ENCODE results near the gene SFXN5. TPM values are rescaled to one million over a fixed set of nuclear protein-coding genes. Genes with fewer than 3 reads are reported as not detected.

SFXN5 gene
- total and polyA plus RNA-seq, 2 donors (not counting 3 experiments of a cell fraction or from before 2014, with no cell fraction given): 18.7 to 28.6 TPM

DNA sequence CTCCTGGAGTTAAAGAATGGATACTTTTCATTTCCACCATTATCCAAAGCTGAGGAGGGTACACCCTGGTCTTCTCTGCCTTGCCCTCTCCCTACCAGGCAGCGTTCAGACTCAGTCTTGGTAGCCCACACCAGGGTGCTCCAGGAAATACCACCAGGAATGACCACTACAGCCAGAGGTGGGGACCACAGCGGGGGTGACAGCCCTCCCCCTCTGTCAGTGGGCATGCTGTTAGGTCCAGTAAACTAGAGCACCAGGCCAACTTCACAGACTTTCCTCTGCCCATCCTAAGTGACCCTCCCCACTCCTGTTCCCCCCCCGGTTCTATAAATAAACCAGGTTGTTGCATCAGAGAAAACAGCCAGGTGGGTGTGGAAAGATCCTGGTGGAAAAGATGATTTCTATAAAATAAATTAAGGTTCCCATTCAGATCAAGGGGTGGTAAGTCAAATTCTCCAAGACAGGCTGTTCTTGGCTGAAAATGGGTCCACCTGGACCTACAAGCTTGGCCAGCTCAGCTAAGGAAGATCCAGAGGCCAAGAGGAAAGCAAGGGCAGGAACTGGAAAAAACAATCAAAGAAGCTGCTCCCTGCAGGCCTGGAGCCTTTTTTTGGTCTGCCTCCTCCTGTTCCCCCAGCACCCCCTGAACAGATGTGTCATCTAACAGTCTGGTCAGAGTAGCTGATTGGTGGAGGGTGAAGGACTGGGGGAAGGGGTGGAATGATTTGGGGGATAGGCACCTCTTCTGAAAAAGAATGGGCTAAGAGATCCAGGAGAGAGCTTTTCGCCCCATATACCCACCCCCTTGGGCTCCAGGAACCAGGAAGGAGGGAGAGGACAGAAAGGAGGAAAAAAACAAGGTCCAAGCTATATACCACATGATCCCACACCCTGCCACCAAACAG, 38.9 kb upstream of the SFXN5 start:
- intact Hi-C loops (cut with micrococcal nuclease) (loop anchor here (1.0 to 2.0 kb wide), 3 partner anchors 24 to 46 kb away; no protein-coding TSS in a partner anchor), dilution Hi-C loops (cut with MboI; ENCODE audit: extremely low pct_ligation_motif_present, low sequenced_read_pairs) (no loop called here)
- Histone ChIP-seq H3K27ac (ENCODE audit: insufficient read depth, low read depth, low read length) (peak overlapping the region; percentile 60), H3K9me3 (replicated peaks; ENCODE audit: control insufficient read depth, insufficient read depth, low read length) (no peaks in the 10 kb centered on the region), H3K79me2 (ENCODE audit: control insufficient read depth, insufficient read depth, low read length) (peaks cover 61% of the 10 kb centered on the region), H2AFZ (ENCODE audit: low read depth, low read length) (no peak overlapping the region), H3K4me2 (ENCODE audit: insufficient read depth, low read length) (peak overlapping the region; percentile 79), H3K36me3 (ENCODE audit: control insufficient read depth in 2 of 2, extremely low read depth in 1 of 2, insufficient read depth in 2 of 2, low read length in 2 of 2) (peaks cover 0 to 4% of the 10 kb centered on the region in 2 experiments), H3K9me1 (replicated peaks; ENCODE audit: control insufficient read depth, extremely low read depth, insufficient read depth, low read length) (no peaks in the 10 kb centered on the region), H3K4me3 (replicated peaks in 1 of 3; ENCODE audit: insufficient read depth in 1 of 3, low read depth in 1 of 3, low read length in 3 of 3) (peak overlapping the region; percentile 37 to 74 (median 73)), H3K9ac (replicated peaks; ENCODE audit: extremely low read depth, insufficient read depth, low read length) (peak overlapping the region; percentile 71), H3K27me3 (ENCODE audit: control insufficient read depth in 2 of 2, insufficient read depth in 2 of 2, low read length in 2 of 2) (no peaks in the 10 kb centered on the region), H3K4me1 (ENCODE audit: control insufficient read depth, extremely low read depth, insufficient read depth, low read length) (peaks cover 25% of the 10 kb centered on the region), H4K20me1 (replicated peaks; ENCODE audit: control insufficient read depth, extremely low read depth, insufficient read depth, low read length) (no peaks in the 10 kb centered on the region)
- BruUV-seq (replicated peaks): no TSS peak
- peak; percentile 12 for FAIRE-seq
- ChIA-PET CTCF (interaction anchor here (0.9 to 6.6 kb wide), 9 partner anchors 11 to 217 kb away, joined by 3 to 69 read pairs (median 6); no protein-coding TSS in a partner anchor), POLR2A (no interaction called here)
- no peak for TF ChIP-seq MAX (IDR thresholded peaks at IDR 0.05; ENCODE audit: insufficient read depth, insufficient read length)
- no peak for TF ChIP-seq EZH2 (IDR thresholded peaks at IDR 0.05; ENCODE audit: borderline replicate concordance, low read depth, low read length, severe bottlenecking)
- no peak for TF ChIP-seq FOS (IDR thresholded peaks at IDR 0.05; ENCODE audit: borderline replicate concordance, insufficient read depth, low read length)
- TF ChIP-seq JUN (IDR thresholded peaks at IDR 0.05; ENCODE audit: borderline replicate concordance, insufficient read depth, insufficient read length, low read depth): no peak
- no peak for TF ChIP-seq POLR2A (IDR thresholded peaks at IDR 0.05; ENCODE audit: low read depth, low read length)
- no peak for TF ChIP-seq POLR2AphosphoS5 (IDR thresholded peaks at IDR 0.05; ENCODE audit: insufficient read depth, low read depth, low read length)
- no peak for TF ChIP-seq GATA2 (IDR thresholded peaks at IDR 0.05; ENCODE audit: insufficient read depth, insufficient read length, low read depth, low read length)
- no peak for TF ChIP-seq MYC (IDR thresholded peaks at IDR 0.05; ENCODE audit: low read depth, low read length)
- TF ChIP-seq, protein P1, sequence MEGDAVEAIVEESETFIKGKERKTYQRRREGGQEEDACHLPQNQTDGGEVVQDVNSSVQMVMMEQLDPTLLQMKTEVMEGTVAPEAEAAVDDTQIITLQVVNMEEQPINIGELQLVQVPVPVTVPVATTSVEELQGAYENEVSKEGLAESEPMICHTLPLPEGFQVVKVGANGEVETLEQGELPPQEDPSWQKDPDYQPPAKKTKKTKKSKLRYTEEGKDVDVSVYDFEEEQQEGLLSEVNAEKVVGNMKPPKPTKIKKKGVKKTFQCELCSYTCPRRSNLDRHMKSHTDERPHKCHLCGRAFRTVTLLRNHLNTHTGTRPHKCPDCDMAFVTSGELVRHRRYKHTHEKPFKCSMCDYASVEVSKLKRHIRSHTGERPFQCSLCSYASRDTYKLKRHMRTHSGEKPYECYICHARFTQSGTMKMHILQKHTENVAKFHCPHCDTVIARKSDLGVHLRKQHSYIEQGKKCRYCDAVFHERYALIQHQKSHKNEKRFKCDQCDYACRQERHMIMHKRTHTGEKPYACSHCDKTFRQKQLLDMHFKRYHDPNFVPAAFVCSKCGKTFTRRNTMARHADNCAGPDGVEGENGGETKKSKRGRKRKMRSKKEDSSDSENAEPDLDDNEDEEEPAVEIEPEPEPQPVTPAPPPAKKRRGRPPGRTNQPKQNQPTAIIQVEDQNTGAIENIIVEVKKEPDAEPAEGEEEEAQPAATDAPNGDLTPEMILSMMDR (IDR thresholded peaks at IDR 0.05; ENCODE audit: extremely low read depth in 1 of 2, insufficient read depth in 1 of 2, low read depth in 1 of 2, low read length in 2 of 2): no peak
- no peak for DNase-seq (ENCODE audit: low read depth, low spot score)
